GM19238 (cell line): Measurements from ENCODE around the gene GMPPB.
"Not testable (repeated sequence)": the region's sequence is repeated elsewhere in the genome, so short reads cannot be mapped to it uniquely, and the experiment has no call there.

Experiments used
- DNase-seq: peaks from one replicate; pipeline ENCODE4 v3.0.0; 2011; ENCODE audit warnings: low spot score; ENCODE audit not compliant: insufficient read length

Gene GMPPB

GRCh38 chr3:49694409-49695070, 29.2 kb downstream of the GMPPB start:
- not testable (repeated sequence) for DNase-seq

GRCh38 chr3:49691481-49691880, 32.3 kb downstream of the GMPPB start:
- DNase-seq: not testable (repeated sequence)

- DNase-seq: not testable (repeated sequence)
Observed at GRCh38 chr3:49690856-49691255, 32.9 kb downstream of the GMPPB start.

GRCh38 chr3:49689908-49690624, 33.7 kb downstream of the GMPPB start:
- not testable (repeated sequence) for DNase-seq

- DNase-seq: peak; percentile 93
Observed at GRCh38 chr3:49689046-49689907, 34.5 kb downstream of the GMPPB start, which contains the start of the genes MST1 and RNF123. TSS of gene MST1 (minus strand) at chr3:49689474. CDS start at chr3:49688691, 783 bp downstream. TSS of gene RNF123 (plus strand) at chr3:49689557. CDS start at chr3:49691166, 1,609 bp downstream.

- not testable (repeated sequence) for DNase-seq
Observed at GRCh38 chr3:49688338-49689045, 35.3 kb downstream of the GMPPB start.

GRCh38 chr3:49687424-49687795, 36.3 kb downstream of the GMPPB start:
- not testable (repeated sequence) for DNase-seq

GRCh38 chr3:49686769-49687423, 36.9 kb downstream of the GMPPB start:
- DNase-seq: not testable (repeated sequence)

GRCh38 chr3:49686346-49686745, 37.4 kb downstream of the GMPPB start:
- not testable (repeated sequence) for DNase-seq

- not testable (repeated sequence) for DNase-seq
Observed at GRCh38 chr3:49685846-49686245, 37.9 kb downstream of the GMPPB start.

- not testable (repeated sequence) for DNase-seq
Observed at GRCh38 chr3:49685103-49685502, 38.6 kb downstream of the GMPPB start.

GRCh38 chr3:49684453-49684852, 39.3 kb downstream of the GMPPB start:
- DNase-seq: not testable (repeated sequence)

- DNase-seq: no peak
Observed at GRCh38 chr3:49683162-49683561, 40.6 kb downstream of the GMPPB start.

- DNase-seq: no peak
Observed at GRCh38 chr3:49681543-49681942, 42.2 kb downstream of the GMPPB start.

GRCh38 chr3:49681232-49681522, 42.6 kb downstream of the GMPPB start:
- DNase-seq: no peak

GRCh38 chr3:49680493-49681231, 43.1 kb downstream of the GMPPB start:
- no peak for DNase-seq

- no peak for DNase-seq
Observed at GRCh38 chr3:49675912-49676311, 47.8 kb downstream of the GMPPB start.

- DNase-seq: no peak
Observed at GRCh38 chr3:49674497-49674983, 49.2 kb downstream of the GMPPB start.

- DNase-seq: peak; percentile 97
Observed at GRCh38 chr3:49673715-49674496, 49.8 kb downstream of the GMPPB start, which contains the start of gene APEH. TSS of gene APEH (plus strand) at chr3:49674351. CDS start at chr3:49674402, 51 bp downstream.
